GM18861 (cell line): Measurements from ENCODE around the gene RASGRP3.

Experiments
- ATAC-seq: cut with Tn5 transposase; IDR thresholded peaks from one replicate; pipeline ENCODE4 v1.9.1; 2021; ENCODE audit not compliant: unreplicated experiment

The RASGRP3 gene

GRCh38 chr2:33518929-33519328 is 42.5 kb downstream of the RASGRP3 start:
- ATAC-seq, result no peak

- no peak for ATAC-seq
Observed at GRCh38 chr2:33521791-33522281, 45.4 kb downstream of the RASGRP3 start.

- ATAC-seq, result no peak
Observed at GRCh38 chr2:33522576-33522975, 46.1 kb downstream of the RASGRP3 start.

GRCh38 chr2:33525666-33526065 is 49.2 kb downstream of the RASGRP3 start:
- no peak for ATAC-seq

GRCh38 chr2:33526132-33526531 is 49.7 kb downstream of the RASGRP3 start:
- no peak for ATAC-seq

GRCh38 chr2:33526921-33527320 is 50.5 kb downstream of the RASGRP3 start:
- no peak for ATAC-seq

- ATAC-seq, result no peak
Observed at GRCh38 chr2:33528441-33528950, 52.0 kb downstream of the RASGRP3 start.

GRCh38 chr2:33529771-33530481 is 53.5 kb downstream of the RASGRP3 start:
- ATAC-seq, result no peak

- ATAC-seq, result peak; percentile 30
Observed at GRCh38 chr2:33530690-33531548, 54.5 kb downstream of the RASGRP3 start.

- no peak for ATAC-seq
Observed at GRCh38 chr2:33531549-33532059, 55.2 kb downstream of the RASGRP3 start.

- ATAC-seq, result no peak
Observed at GRCh38 chr2:33532146-33532545, 55.7 kb downstream of the RASGRP3 start.

- ATAC-seq, result no peak
Observed at GRCh38 chr2:33532966-33533365, 56.5 kb downstream of the RASGRP3 start.

- ATAC-seq, result no peak
Observed at GRCh38 chr2:33535421-33535820, 59.0 kb downstream of the RASGRP3 start.

- ATAC-seq, result no peak
Observed at GRCh38 chr2:33541243-33541642, 64.8 kb downstream of the RASGRP3 start.

GRCh38 chr2:33550206-33550605 is 73.8 kb downstream of the RASGRP3 start:
- no peak for ATAC-seq

- no peak for ATAC-seq
Observed at GRCh38 chr2:33552758-33553461, 76.5 kb downstream of the RASGRP3 start.

GRCh38 chr2:33555681-33556080 is 79.2 kb downstream of the RASGRP3 start:
- ATAC-seq, result no peak

GRCh38 chr2:33559328-33559727 is 82.9 kb downstream of the RASGRP3 start:
- no peak for ATAC-seq

- ATAC-seq, result no peak
Observed at GRCh38 chr2:33560017-33560416, 83.6 kb downstream of the RASGRP3 start.

- ATAC-seq, result no peak
Observed at GRCh38 chr2:33561872-33562271, 85.4 kb downstream of the RASGRP3 start.

- ATAC-seq, result no peak
Observed at GRCh38 chr2:33570681-33571080, 94.2 kb downstream of the RASGRP3 start.
